SK-N-SH (cell line): ENCODE results near the gene ATG7. TPM values are rescaled to one million over a fixed set of nuclear protein-coding genes. Genes with fewer than 3 reads are reported as not detected.

Experiments used
- CTCF ChIA-PET: fragments of 300-600, 350-600 bp; formaldehyde crosslinking; extraction: SDS; loops from one replicate; lab custom pipeline; 2021; lab: Yijun Ruan, JAX
- POLR2A ChIA-PET: fragments of 350-600 bp; sonication (Branson Sonifier 250); formaldehyde crosslinking; extraction: SDS; loops from one replicate; lab custom pipeline; 2020; ENCODE audit warnings: antibody characterized with exemption, inconsistent platforms; lab: Yijun Ruan, JAX
- DNase-seq: peaks from one replicate; pipeline ENCODE4 v3.0.0; 2012
- H2AFZ ChIP-seq: fragments of 200-600 bp; sonication (generic); 2 replicates; pipeline ENCODE4 v1.8.1; 2016; ENCODE audit warnings: antibody characterized with exemption, mild to moderate bottlenecking, low read depth
- H3F3A ChIP-seq: fragments of 200-600 bp; sonication (generic); replicated peaks from 2 replicates; pipeline ENCODE3; 2016; ENCODE audit warnings: antibody characterized with exemption, mild to moderate bottlenecking; ENCODE audit not compliant: insufficient read depth
- H3K27ac ChIP-seq, 2 experiments: fragments of 200-500 bp in 1 of 2; fragments of 200-600 bp in 1 of 2; sonication (Bioruptor generic) in 1 of 2; sonication (generic), shearing (Covaris generic) in 1 of 2; 2 replicates each; pipeline versions ENCODE4 v1.5.1 to v1.6.1; 2014 to 2016; ENCODE audit warnings: low read depth in 2 of 2, inconsistent platforms in 1 of 2, low read length in 1 of 2, mild to moderate bottlenecking in 1 of 2, mixed read lengths in 1 of 2
- H3K27me3 ChIP-seq: fragments of 200-600 bp; sonication (generic), shearing (Covaris generic); 2 replicates; pipeline ENCODE4 v1.6.1; 2016; ENCODE audit warnings: mixed run types; ENCODE audit not compliant: insufficient read depth
- H3K36me3 ChIP-seq, 2 experiments: fragments of 200-500 bp in 1 of 2; fragments of 200-600 bp in 1 of 2; sonication (Bioruptor generic) in 1 of 2; sonication (generic) in 1 of 2; replicated peaks in 1 of 2; 2 replicates each; pipeline versions ENCODE3 to v1.5.1; 2014 to 2016; ENCODE audit warnings: low read length in 1 of 2, mild to moderate bottlenecking in 1 of 2; ENCODE audit not compliant: insufficient read depth in 2 of 2, control insufficient read depth in 1 of 2
- H3K4me1 ChIP-seq, 2 experiments: fragments of 200-500 bp in 1 of 2; fragments of 200-600 bp in 1 of 2; sonication (Bioruptor generic) in 1 of 2; sonication (generic), shearing (Covaris generic) in 1 of 2; 2 replicates each; pipeline versions ENCODE4 v1.5.1 to v1.6.1; 2014 to 2016; ENCODE audit warnings: low read depth in 1 of 2, low read length in 1 of 2, mixed run types in 1 of 2; ENCODE audit not compliant: insufficient read depth in 2 of 2, control insufficient read depth in 1 of 2
- H3K4me2 ChIP-seq: fragments of 200-600 bp; sonication (generic), shearing (Covaris generic); 2 replicates; pipeline ENCODE4 v1.6.1; 2017; ENCODE audit warnings: mixed run types
- H3K4me3 ChIP-seq, 2 experiments: fragments of 200-500 bp in 1 of 2; fragments of 200-600 bp in 1 of 2; sonication (Bioruptor generic) in 1 of 2; sonication (generic), shearing (Covaris generic) in 1 of 2; 2 replicates each; pipeline versions ENCODE4 v1.5.1 to v1.8.1; 2014 to 2016; ENCODE audit warnings: low read depth in 2 of 2, inconsistent platforms in 1 of 2, low read length in 1 of 2, mild to moderate bottlenecking in 1 of 2, mixed read lengths in 1 of 2, moderate library complexity in 1 of 2
- H3K79me2 ChIP-seq: fragments of 200-600 bp; sonication (generic); 2 replicates; pipeline ENCODE4 v1.8.1; 2017; ENCODE audit warnings: mild to moderate bottlenecking; ENCODE audit not compliant: insufficient read depth
- H3K9ac ChIP-seq: fragments of 200-600 bp; sonication (generic); 2 replicates; pipeline ENCODE4 v1.6.1; 2017; ENCODE audit warnings: mixed run types
- H3K9me2 ChIP-seq: fragments of 200-600 bp; sonication (generic); 2 replicates; pipeline ENCODE4 v1.6.1; 2017; ENCODE audit warnings: mixed run types
- H3K9me3 ChIP-seq: fragments of 200-600 bp; sonication (generic); 2 replicates; pipeline ENCODE4 v1.6.1; 2017; ENCODE audit warnings: mixed run types, mild to moderate bottlenecking, moderate library complexity
- H4K20me1 ChIP-seq: fragments of 200-600 bp; sonication (generic); 2 replicates; pipeline ENCODE4 v1.6.1; 2017; ENCODE audit warnings: mild to moderate bottlenecking, mixed run types; ENCODE audit not compliant: insufficient read depth
- FOXJ3 ChIP-seq: sonication (generic); formaldehyde crosslinking; IDR thresholded peaks from 2 replicates; pipeline ENCODE4 v1.5.1; 2020; ENCODE audit warnings: mild to moderate bottlenecking, missing genetic modification reagents
- GATA2 ChIP-seq: sonication (generic); formaldehyde crosslinking; IDR thresholded peaks from 2 replicates; pipeline ENCODE4 v1.5.0; 2020; ENCODE audit warnings: mild to moderate bottlenecking, missing genetic modification reagents
- JUND ChIP-seq: IDR thresholded peaks from 2 replicates; pipeline ENCODE4 v1.4.0; 2012
- RAD21 ChIP-seq: IDR thresholded peaks from 2 replicates; pipeline ENCODE4 v1.6.1; 2012; ENCODE audit warnings: mild to moderate bottlenecking, low read length
- SIN3A ChIP-seq: IDR thresholded peaks from 2 replicates; pipeline ENCODE4 v1.6.1; 2012; ENCODE audit warnings: low read depth, mild to moderate bottlenecking, low read length, moderate library complexity, borderline replicate concordance
- TCF12 ChIP-seq: IDR thresholded peaks from 2 replicates; pipeline ENCODE4 v1.4.0; 2012
- YY1 ChIP-seq: IDR thresholded peaks from 2 replicates; pipeline ENCODE4 v1.4.0; 2012; ENCODE audit warnings: low read depth, mild to moderate bottlenecking
- WGBS: methylation state at CpG from one replicate; pipeline ENCODE4 v1.1.6; 2017; ENCODE audit warnings: low lambda C conversion rate; 5-methylcytosine and 5-hydroxymethylcytosine counted together
- polyA plus RNA-seq, 3 experiments: library from polyadenylated mRNA; depleted of rRNA; stranded (reverse); fragments of >200 nt; gene quantifications; 2 replicates each; pipeline ENCODE4 v1.2.3, GENCODE V29; 2012
- TF ChIP-seq, protein P1 (sequence below): IDR thresholded peaks from 2 replicates; pipeline ENCODE4 v1.6.1; 2012; ENCODE audit warnings: mild to moderate bottlenecking, low read depth, low read length, moderate library complexity
- TF ChIP-seq, protein P2 (sequence below): IDR thresholded peaks from 2 replicates; pipeline ENCODE4; 2012
- TF ChIP-seq, protein P3 (sequence below): fragments of 200-600 bp; sonication (generic); IDR thresholded peaks from 2 replicates; pipeline ENCODE4 v1.6.1; 2017; ENCODE audit warnings: antibody characterized with exemption, mild to moderate bottlenecking, moderate library complexity

The ATG7 gene
- polyA plus RNA-seq, 1 of the 3 experiments (the other 2 are of a cell fraction) = 29.5 TPM

DNA sequence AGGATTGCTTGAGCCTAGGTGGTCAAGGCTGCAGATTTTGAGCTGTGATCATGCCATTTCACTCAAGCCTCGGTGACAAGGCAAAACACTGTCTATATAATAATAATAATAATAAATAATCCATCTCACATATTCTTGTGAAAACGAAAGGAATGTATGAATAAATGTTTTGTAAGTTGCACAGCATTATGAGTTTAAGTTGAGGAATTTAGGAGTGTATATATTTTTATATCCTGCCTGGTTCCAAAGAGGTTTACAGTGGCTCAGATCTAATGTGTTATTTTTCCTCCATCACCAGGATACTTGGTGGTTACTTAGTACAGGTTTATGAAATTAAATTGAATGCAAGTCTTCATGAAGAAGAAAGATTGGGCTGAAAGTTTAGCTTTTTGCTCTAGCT, 77.2 kb downstream of the ATG7 start:
- no peak overlapping the region for H3K4me2 ChIP-seq
- 92% methylated on average over 2 of the region's 2 CpGs for WGBS
- no peak overlapping the region for H3K27ac ChIP-seq

DNA sequence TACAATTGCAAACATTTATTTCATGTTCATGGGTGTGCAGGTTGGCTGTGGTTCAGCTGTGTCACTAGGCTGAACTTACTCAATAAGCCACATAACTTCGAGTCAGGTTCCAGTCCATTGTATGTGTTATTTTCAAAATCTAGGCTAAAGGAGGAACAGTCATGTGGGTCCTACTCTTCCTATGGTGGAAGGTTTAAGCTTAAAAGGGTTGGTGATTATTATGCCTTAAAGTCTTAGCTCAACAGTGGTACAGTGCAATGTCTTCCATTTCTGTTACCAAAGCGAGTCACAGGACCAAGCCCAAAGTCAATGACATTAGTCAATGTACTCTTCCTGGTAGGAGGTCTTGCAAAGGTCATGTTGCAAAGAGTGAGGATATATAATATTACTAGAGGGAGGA, 78.2 kb downstream of the ATG7 start:
- TF ChIP-seq TCF12 (no peak), FOXJ3 (CRISPR knock-in tag) (no peak), JUND (no peak), SIN3A (no peak), RAD21 (no peak)
- TF ChIP-seq, protein P1, sequence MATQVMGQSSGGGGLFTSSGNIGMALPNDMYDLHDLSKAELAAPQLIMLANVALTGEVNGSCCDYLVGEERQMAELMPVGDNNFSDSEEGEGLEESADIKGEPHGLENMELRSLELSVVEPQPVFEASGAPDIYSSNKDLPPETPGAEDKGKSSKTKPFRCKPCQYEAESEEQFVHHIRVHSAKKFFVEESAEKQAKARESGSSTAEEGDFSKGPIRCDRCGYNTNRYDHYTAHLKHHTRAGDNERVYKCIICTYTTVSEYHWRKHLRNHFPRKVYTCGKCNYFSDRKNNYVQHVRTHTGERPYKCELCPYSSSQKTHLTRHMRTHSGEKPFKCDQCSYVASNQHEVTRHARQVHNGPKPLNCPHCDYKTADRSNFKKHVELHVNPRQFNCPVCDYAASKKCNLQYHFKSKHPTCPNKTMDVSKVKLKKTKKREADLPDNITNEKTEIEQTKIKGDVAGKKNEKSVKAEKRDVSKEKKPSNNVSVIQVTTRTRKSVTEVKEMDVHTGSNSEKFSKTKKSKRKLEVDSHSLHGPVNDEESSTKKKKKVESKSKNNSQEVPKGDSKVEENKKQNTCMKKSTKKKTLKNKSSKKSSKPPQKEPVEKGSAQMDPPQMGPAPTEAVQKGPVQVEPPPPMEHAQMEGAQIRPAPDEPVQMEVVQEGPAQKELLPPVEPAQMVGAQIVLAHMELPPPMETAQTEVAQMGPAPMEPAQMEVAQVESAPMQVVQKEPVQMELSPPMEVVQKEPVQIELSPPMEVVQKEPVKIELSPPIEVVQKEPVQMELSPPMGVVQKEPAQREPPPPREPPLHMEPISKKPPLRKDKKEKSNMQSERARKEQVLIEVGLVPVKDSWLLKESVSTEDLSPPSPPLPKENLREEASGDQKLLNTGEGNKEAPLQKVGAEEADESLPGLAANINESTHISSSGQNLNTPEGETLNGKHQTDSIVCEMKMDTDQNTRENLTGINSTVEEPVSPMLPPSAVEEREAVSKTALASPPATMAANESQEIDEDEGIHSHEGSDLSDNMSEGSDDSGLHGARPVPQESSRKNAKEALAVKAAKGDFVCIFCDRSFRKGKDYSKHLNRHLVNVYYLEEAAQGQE = no peak
- TF ChIP-seq, protein P2, sequence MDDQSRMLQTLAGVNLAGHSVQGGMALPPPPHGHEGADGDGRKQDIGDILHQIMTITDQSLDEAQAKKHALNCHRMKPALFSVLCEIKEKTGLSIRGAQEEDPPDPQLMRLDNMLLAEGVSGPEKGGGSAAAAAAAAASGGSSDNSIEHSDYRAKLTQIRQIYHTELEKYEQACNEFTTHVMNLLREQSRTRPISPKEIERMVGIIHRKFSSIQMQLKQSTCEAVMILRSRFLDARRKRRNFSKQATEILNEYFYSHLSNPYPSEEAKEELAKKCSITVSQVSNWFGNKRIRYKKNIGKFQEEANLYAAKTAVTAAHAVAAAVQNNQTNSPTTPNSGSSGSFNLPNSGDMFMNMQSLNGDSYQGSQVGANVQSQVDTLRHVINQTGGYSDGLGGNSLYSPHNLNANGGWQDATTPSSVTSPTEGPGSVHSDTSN = no peak
- TF ChIP-seq, protein P3, sequence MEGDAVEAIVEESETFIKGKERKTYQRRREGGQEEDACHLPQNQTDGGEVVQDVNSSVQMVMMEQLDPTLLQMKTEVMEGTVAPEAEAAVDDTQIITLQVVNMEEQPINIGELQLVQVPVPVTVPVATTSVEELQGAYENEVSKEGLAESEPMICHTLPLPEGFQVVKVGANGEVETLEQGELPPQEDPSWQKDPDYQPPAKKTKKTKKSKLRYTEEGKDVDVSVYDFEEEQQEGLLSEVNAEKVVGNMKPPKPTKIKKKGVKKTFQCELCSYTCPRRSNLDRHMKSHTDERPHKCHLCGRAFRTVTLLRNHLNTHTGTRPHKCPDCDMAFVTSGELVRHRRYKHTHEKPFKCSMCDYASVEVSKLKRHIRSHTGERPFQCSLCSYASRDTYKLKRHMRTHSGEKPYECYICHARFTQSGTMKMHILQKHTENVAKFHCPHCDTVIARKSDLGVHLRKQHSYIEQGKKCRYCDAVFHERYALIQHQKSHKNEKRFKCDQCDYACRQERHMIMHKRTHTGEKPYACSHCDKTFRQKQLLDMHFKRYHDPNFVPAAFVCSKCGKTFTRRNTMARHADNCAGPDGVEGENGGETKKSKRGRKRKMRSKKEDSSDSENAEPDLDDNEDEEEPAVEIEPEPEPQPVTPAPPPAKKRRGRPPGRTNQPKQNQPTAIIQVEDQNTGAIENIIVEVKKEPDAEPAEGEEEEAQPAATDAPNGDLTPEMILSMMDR = no peak
- Histone ChIP-seq H2AFZ (no peak overlapping the region), H3K79me2 (no peaks in the 10 kb centered on the region; the same call in 1 of the 2 replicates), H3K4me1 (0 out of 4 replicates have a peak, but pooled peaks cover 0 to 9% of the 10 kb centered on the region in 2 experiments), H4K20me1 (no peaks in the 10 kb centered on the region), H3K9me3 (no peaks in the 10 kb centered on the region), H3K27me3 (no peaks in the 10 kb centered on the region), H3F3A (peaks cover 6% of the 10 kb centered on the region), H3K4me2 (no peak overlapping the region), H3K27ac (no peak overlapping the region), H3K4me3 (no peak overlapping the region), H3K36me3 (peaks cover 19 to 59% of the 10 kb centered on the region in 2 experiments), H3K9me2 (no peaks in the 10 kb centered on the region), H3K9ac (no peak overlapping the region)
- CTCF ChIA-PET = interaction anchor here (0.9 to 3.1 kb wide), 5 partner anchors 15 to 592 kb away, joined by 3 to 16 read pairs (median 3); no protein-coding TSS in a partner anchor
- WGBS = 66% methylated on average over 2 of the region's 2 CpGs
- no peak for DNase-seq
- POLR2A ChIA-PET = no interaction called here

More for the DNA sequence above, 77.2 kb downstream of the ATG7 start:
- Histone ChIP-seq H3K9me2 (no peaks in the 10 kb centered on the region), H3K9ac (no peak overlapping the region), H3K79me2 (no peaks in the 10 kb centered on the region; the same call in 1 of the 2 replicates), H3K9me3 (no peaks in the 10 kb centered on the region), H3K36me3 (peaks cover 19 to 60% of the 10 kb centered on the region in 2 experiments), H3K4me3 (no peak overlapping the region), H3K4me1 (0 out of 4 replicates have a peak, but pooled peaks cover 0 to 9% of the 10 kb centered on the region in 2 experiments), H2AFZ (no peak overlapping the region), H4K20me1 (no peaks in the 10 kb centered on the region), H3K27me3 (no peaks in the 10 kb centered on the region), H3F3A (peaks cover 6% of the 10 kb centered on the region)
- TF ChIP-seq GATA2 (CRISPR knock-in tag) (no peak), SIN3A (no peak), YY1 (no peak)
- TF ChIP-seq, protein P1 = no peak
- DNase-seq = no peak
- CTCF ChIA-PET = interaction anchor here (1.1 to 3.1 kb wide), 4 partner anchors 14 to 591 kb away, joined by 3 to 16 read pairs (median 6); no protein-coding TSS in a partner anchor
- POLR2A ChIA-PET = interaction anchor here (0.7 kb wide), 1 partner anchor 14 kb away, joined by 3 read pairs; no protein-coding TSS in a partner anchor
